Measurements from ENCODE around the gene EGLN1.

GRCh38 chr1:231334952-231335351 lies 87.1 kb downstream of the EGLN1 start:
- TF ChIP-seq CTCF (IDR thresholded peaks at IDR 0.05) = no peak
- TF ChIP-seq POLR2AphosphoS5 (IDR thresholded peaks at IDR 0.05; ENCODE audit: insufficient read depth in 1 of 2, low read depth in 1 of 2) = no peak
- TF ChIP-seq POLR2A (IDR thresholded peaks at IDR 0.05) = no peak
